ENCODE results near the gene DSTYK.

DNA sequence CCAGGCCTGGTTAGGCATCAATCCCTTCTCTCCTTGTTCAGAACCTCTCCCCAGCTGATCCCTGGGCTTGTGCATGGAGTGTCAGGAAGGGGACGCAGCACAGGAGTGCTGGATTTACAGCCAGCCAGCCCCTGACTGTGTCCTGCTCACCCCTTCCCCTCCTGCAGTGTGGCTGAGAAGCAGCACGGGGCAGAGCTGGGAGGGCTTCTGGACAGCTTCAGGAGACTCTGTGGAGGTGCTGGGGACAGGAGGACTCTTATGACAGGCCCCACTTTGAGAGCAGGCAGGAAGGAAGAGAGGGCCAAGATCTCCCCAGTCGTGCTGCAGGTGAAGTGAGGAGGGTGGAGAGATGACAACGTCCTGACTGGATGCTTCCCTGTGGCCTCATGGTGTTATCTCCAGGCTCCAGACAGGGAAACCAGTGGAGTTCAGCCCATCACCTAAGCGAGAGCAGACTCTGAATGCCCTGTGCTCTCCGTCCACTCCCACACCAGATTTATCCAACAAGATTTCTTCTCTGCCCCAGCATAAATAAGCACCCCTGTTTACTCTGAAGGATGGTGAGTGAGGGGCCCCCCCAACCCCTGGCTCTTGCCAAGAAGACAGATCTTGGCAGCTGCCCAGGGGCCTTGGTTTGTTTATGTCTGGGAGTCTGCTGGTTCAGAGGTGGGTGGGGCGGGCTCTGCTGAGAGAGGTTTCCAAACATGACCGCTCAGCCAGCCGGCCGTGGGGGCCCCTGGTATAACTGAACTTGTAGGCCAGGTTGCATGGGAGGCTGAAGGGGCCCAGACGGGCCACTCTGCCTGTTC is 37.5 kb upstream of the DSTYK start:
- TF ChIP-seq POLR2A (IDR thresholded peaks at IDR 0.05; ENCODE audit: low read length): no peak
- no peak for TF ChIP-seq GATA1 (IDR thresholded peaks at IDR 0.05; ENCODE audit: low read depth, low read length)
